ENCODE data around the gene MAN1A1.

MAN1A1 gene

GRCh38 chr6:119348748-119349360 lies 707 bp downstream of the MAN1A1 start:
- H3K36me3 ChIP-seq (ENCODE audit: control insufficient read depth, low read length) = no peaks in the 10 kb centered on the region
- no peak overlapping the region for H3K27ac ChIP-seq (ENCODE audit: low read depth, low read length)
- peaks cover 17% of the 10 kb centered on the region for H3K79me2 ChIP-seq (ENCODE audit: control insufficient read depth, low read length)
- H3F3A ChIP-seq (ENCODE audit: control insufficient read depth, insufficient read depth) = peaks cover 3% of the 10 kb centered on the region; the same call in 1 of the 2 replicates
- no peaks in the 10 kb centered on the region for H3K9me3 ChIP-seq (ENCODE audit: control insufficient read depth, insufficient read depth, low read length)
- H4K20me1 ChIP-seq (ENCODE audit: control insufficient read depth, insufficient read depth, low read depth, low read length) = no peaks in the 10 kb centered on the region
- peak overlapping the region; percentile 83 for H3K4me3 ChIP-seq (ENCODE audit: low read length)
- no peaks in the 10 kb centered on the region for H3K9me2 ChIP-seq (replicated peaks; ENCODE audit: control insufficient read depth, low read length)
- H3K4me1 ChIP-seq (ENCODE audit: control insufficient read depth, low read length) = peaks cover 31% of the 10 kb centered on the region
- no peak for TF ChIP-seq CTCF (IDR thresholded peaks at IDR 0.05; ENCODE audit: low read depth, low read length, poor library complexity, severe bottlenecking)
- TF ChIP-seq EZH2phosphoT487 (IDR thresholded peaks at IDR 0.05; ENCODE audit: borderline replicate concordance, low read length) = no peak
- H3K27me3 ChIP-seq (ENCODE audit: control insufficient read depth, low read length) = peaks cover 48% of the 10 kb centered on the region
- H3K4me2 ChIP-seq (ENCODE audit: low read length) = peak overlapping the region; percentile 86

DNA sequence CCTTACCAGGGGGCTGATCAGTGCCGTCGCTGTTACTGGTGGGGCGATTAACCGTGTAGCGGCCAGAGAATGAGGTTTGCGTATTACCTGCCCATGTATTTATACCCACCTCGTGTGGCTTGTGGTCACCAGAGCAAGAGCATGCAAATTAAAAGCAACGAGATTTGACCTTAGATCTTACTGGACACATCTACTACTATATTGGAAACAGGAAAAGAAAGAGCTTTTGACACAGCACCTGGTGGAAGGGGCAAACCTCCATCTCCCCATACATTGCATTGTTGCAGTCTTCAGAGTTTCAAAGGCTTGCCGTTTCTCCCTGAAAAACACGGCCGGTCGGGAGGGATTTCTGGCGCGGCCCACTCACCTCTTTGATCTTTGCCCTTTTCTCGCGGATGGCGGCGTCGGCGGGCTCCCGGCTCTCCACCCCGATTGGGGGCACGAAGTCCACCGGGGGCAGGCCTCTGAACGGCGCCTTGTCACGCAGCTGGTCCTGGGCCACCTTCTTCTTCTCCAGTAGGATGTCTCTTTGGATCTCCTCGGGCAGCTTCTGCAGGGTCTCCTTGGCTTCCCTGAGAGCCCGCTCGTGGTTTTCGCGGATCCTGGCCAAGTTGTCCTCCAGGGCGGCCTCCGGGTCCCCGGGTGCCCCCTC lies 1.3 kb downstream of the MAN1A1 start:
- Histone ChIP-seq H3K27me3 (ENCODE audit: control insufficient read depth, low read length) (peaks cover 48% of the 10 kb centered on the region), H3K4me1 (ENCODE audit: control insufficient read depth, low read length) (peaks cover 25% of the 10 kb centered on the region), H3K4me2 (ENCODE audit: low read length) (peak overlapping the region; percentile 86), H3K4me3 (ENCODE audit: low read length) (peak overlapping the region; percentile 83), H4K20me1 (ENCODE audit: control insufficient read depth, insufficient read depth, low read depth, low read length) (no peaks in the 10 kb centered on the region), H3K9me3 (ENCODE audit: control insufficient read depth, insufficient read depth, low read length) (no peaks in the 10 kb centered on the region), H3K79me2 (ENCODE audit: control insufficient read depth, low read length) (peaks cover 17% of the 10 kb centered on the region), H3F3A (ENCODE audit: control insufficient read depth, insufficient read depth) (peaks cover 3% of the 10 kb centered on the region; the same call in 1 of the 2 replicates), H3K36me3 (ENCODE audit: control insufficient read depth, low read length) (no peaks in the 10 kb centered on the region), H3K27ac (ENCODE audit: low read depth, low read length) (no peak overlapping the region), H3K9me2 (replicated peaks; ENCODE audit: control insufficient read depth, low read length) (no peaks in the 10 kb centered on the region)
- TF ChIP-seq EZH2phosphoT487 (IDR thresholded peaks at IDR 0.05; ENCODE audit: borderline replicate concordance, low read length) (no peak; the same call in 1 of the 2 replicates), CTCF (IDR thresholded peaks at IDR 0.05; ENCODE audit: low read depth, low read length, poor library complexity, severe bottlenecking) (no peak)

GRCh38 chr6:119347466-119348095 lies 2.0 kb downstream of the MAN1A1 start:
- TF ChIP-seq EZH2phosphoT487 (IDR thresholded peaks at IDR 0.05; ENCODE audit: borderline replicate concordance, low read length) = no peak
- TF ChIP-seq CTCF (IDR thresholded peaks at IDR 0.05; ENCODE audit: low read depth, low read length, poor library complexity, severe bottlenecking) = no peak
- H4K20me1 ChIP-seq (ENCODE audit: control insufficient read depth, insufficient read depth, low read depth, low read length) = no peaks in the 10 kb centered on the region
- H3K27ac ChIP-seq (ENCODE audit: low read depth, low read length) = no peak overlapping the region
- H3K27me3 ChIP-seq (ENCODE audit: control insufficient read depth, low read length) = peaks cover 48% of the 10 kb centered on the region
- peaks cover 24% of the 10 kb centered on the region for H3K4me1 ChIP-seq (ENCODE audit: control insufficient read depth, low read length)
- H3K36me3 ChIP-seq (ENCODE audit: control insufficient read depth, low read length) = no peaks in the 10 kb centered on the region
- H3K4me3 ChIP-seq (ENCODE audit: low read length) = peak overlapping the region; percentile 83
- peaks cover 3% of the 10 kb centered on the region; the same call in 1 of the 2 replicates for H3F3A ChIP-seq (ENCODE audit: control insufficient read depth, insufficient read depth)
- no peaks in the 10 kb centered on the region for H3K9me2 ChIP-seq (replicated peaks; ENCODE audit: control insufficient read depth, low read length)
- no peaks in the 10 kb centered on the region for H3K9me3 ChIP-seq (ENCODE audit: control insufficient read depth, insufficient read depth, low read length)
- peaks cover 17% of the 10 kb centered on the region for H3K79me2 ChIP-seq (ENCODE audit: control insufficient read depth, low read length)
- H3K4me2 ChIP-seq (ENCODE audit: low read length) = peak overlapping the region; percentile 86
